Neural progenitor cell (in vitro differentiated cells): ENCODE measurements around the gene NPM1. TPM values are rescaled to one million over a fixed set of nuclear protein-coding genes. Genes with fewer than 3 reads are reported as not detected.

Experiments
- DNase-seq: peaks from one replicate; pipeline ENCODE4 v3.0.0-alpha.2; 2016; ENCODE audit warnings: low spot score
- H2AFZ ChIP-seq: fragments of 200-600 bp; sonication (generic); replicated peaks from 2 replicates; pipeline ENCODE4 v1.6.1; 2016; ENCODE audit warnings: antibody characterized with exemption
- H3F3A ChIP-seq: fragments of 200-600 bp; sonication (generic); 2 replicates; pipeline ENCODE4 v1.6.1; 2016; ENCODE audit warnings: antibody characterized with exemption, low read depth
- H3K27ac ChIP-seq: fragments of 200-600 bp; sonication (generic); 2 replicates; pipeline ENCODE4 v1.5.1; 2016; ENCODE audit warnings: mild to moderate bottlenecking
- H3K27me3 ChIP-seq: fragments of 200-600 bp; sonication (generic); 2 replicates; pipeline ENCODE4 v1.6.1; 2016; ENCODE audit warnings: mild to moderate bottlenecking, moderate library complexity
- H3K36me3 ChIP-seq: fragments of 200-600 bp; sonication (generic); 2 replicates; pipeline ENCODE4 v1.5.1; 2016
- H3K4me1 ChIP-seq: fragments of 200-600 bp; sonication (generic); 2 replicates; pipeline ENCODE4 v1.6.1; 2016; ENCODE audit warnings: mixed run types
- H3K4me2 ChIP-seq: fragments of 200-600 bp; sonication (generic); 2 replicates; pipeline ENCODE4 v1.6.1; 2016
- H3K4me3 ChIP-seq: fragments of 200-600 bp; sonication (generic); 2 replicates; pipeline ENCODE4 v1.5.1; 2016
- H3K79me2 ChIP-seq: fragments of 200-600 bp; sonication (generic); 2 replicates; pipeline ENCODE4 v1.6.1; 2016; ENCODE audit warnings: low read depth
- H3K9ac ChIP-seq: fragments of 200-600 bp; sonication (generic); 2 replicates; pipeline ENCODE4 v1.6.1; 2016
- H3K9me3 ChIP-seq: fragments of 200-600 bp; sonication (generic); 2 replicates; pipeline ENCODE4 v1.5.1; 2016; ENCODE audit warnings: low read depth
- H4K20me1 ChIP-seq: fragments of 200-600 bp; sonication (generic); 2 replicates; pipeline ENCODE4 v1.6.1; 2016; ENCODE audit warnings: low read depth
- H3K27ac Mint-ChIP-seq: 3 replicates; pipeline ENCODE4 v1.8.0; 2021; ENCODE audit warnings: mixed read lengths
- H3K27me3 Mint-ChIP-seq: 2 replicates; pipeline ENCODE4 v1.8.0; 2022; ENCODE audit warnings: low read depth, mild to moderate bottlenecking, inconsistent platforms, moderate library complexity, mixed read lengths; ENCODE audit not compliant: insufficient read depth
- H3K36me3 Mint-ChIP-seq: 3 replicates; pipeline ENCODE4 v1.8.0; 2021; ENCODE audit warnings: mixed read lengths
- H3K4me1 Mint-ChIP-seq: 3 replicates; pipeline ENCODE4 v1.8.0; 2021; ENCODE audit warnings: mixed read lengths
- H3K4me3 Mint-ChIP-seq: 3 replicates; pipeline ENCODE4 v1.8.0; 2021; ENCODE audit warnings: mild to moderate bottlenecking, moderate library complexity, mixed read lengths
- H3K9me3 Mint-ChIP-seq: 3 replicates; pipeline ENCODE4 v1.8.0; 2020; ENCODE audit warnings: mixed read lengths
- CTCF ChIP-seq: fragments of 200-600 bp; sonication (generic); IDR thresholded peaks from 2 replicates; pipeline ENCODE4 v1.5.1; 2017; ENCODE audit warnings: antibody characterized with exemption, mild to moderate bottlenecking
- EZH2 ChIP-seq: fragments of 200-600 bp; sonication (generic); IDR thresholded peaks from 2 replicates; pipeline ENCODE4 v1.6.1; 2017; ENCODE audit warnings: antibody characterized with exemption, mild to moderate bottlenecking, moderate library complexity
- EZH2phosphoT487 ChIP-seq: fragments of 200-600 bp; sonication (generic); IDR thresholded peaks from 2 replicates; pipeline ENCODE4 v1.6.1; 2017; ENCODE audit warnings: antibody characterized with exemption
- total RNA-seq: library from RNA; depleted of rRNA; stranded (reverse); fragments of >200 nt; gene quantifications from 2 replicates; pipeline ENCODE4 v1.2.3, GENCODE V29; 2015; ENCODE audit warnings: low replicate concordance

The NPM1 gene
- total RNA-seq, 1 donor from 2014 or later = 3,685 TPM

- Mint-ChIP-seq H3K4me1 (no peaks in the 10 kb centered on the region), H3K27me3 (peaks cover 6% of the 10 kb centered on the region), H3K36me3 (no peaks in the 10 kb centered on the region), H3K4me3 (no peak overlapping the region), H3K27ac (no peak overlapping the region), H3K9me3 (no peaks in the 10 kb centered on the region)
- H3K27ac ChIP-seq = no peak overlapping the region
- H3K9ac ChIP-seq = no peak overlapping the region
- H3K36me3 ChIP-seq = no peaks in the 10 kb centered on the region
- H3K4me1 ChIP-seq = no peaks in the 10 kb centered on the region
- no peaks in the 10 kb centered on the region for H3K9me3 ChIP-seq
- no peak overlapping the region for H2AFZ ChIP-seq
- H3K79me2 ChIP-seq = no peaks in the 10 kb centered on the region
- no peaks in the 10 kb centered on the region for H4K20me1 ChIP-seq
- H3F3A ChIP-seq = no peaks in the 10 kb centered on the region
- H3K4me2 ChIP-seq = no peak overlapping the region
- TF ChIP-seq CTCF = no peak
- DNase-seq = no peak
- H3K4me3 ChIP-seq = no peak overlapping the region
- H3K27me3 ChIP-seq = no peaks in the 10 kb centered on the region
These were observed 23.8 kb upstream of the NPM1 start for GRCh38 chr5:171363846-171364245.

- Histone ChIP-seq H3K4me3 (no peak overlapping the region), H3K4me1 (no peaks in the 10 kb centered on the region), H2AFZ (peak overlapping the region; percentile 44), H3K4me2 (no peak overlapping the region), H3K27me3 (no peaks in the 10 kb centered on the region), H3K9ac (no peak overlapping the region), H4K20me1 (no peaks in the 10 kb centered on the region), H3K36me3 (no peaks in the 10 kb centered on the region), H3K27ac (no peak overlapping the region), H3K9me3 (no peaks in the 10 kb centered on the region), H3F3A (no peaks in the 10 kb centered on the region), H3K79me2 (no peaks in the 10 kb centered on the region)
- peak; percentile 68 for DNase-seq
- no peak overlapping the region for H3K4me3 Mint-ChIP-seq
- H3K4me1 Mint-ChIP-seq = no peaks in the 10 kb centered on the region
- H3K36me3 Mint-ChIP-seq = no peaks in the 10 kb centered on the region
- TF ChIP-seq EZH2 (no peak), EZH2phosphoT487 (no peak), CTCF (peak; percentile 77)
- no peak overlapping the region for H3K27ac Mint-ChIP-seq
- H3K27me3 Mint-ChIP-seq = peaks cover 6% of the 10 kb centered on the region
- H3K9me3 Mint-ChIP-seq = peaks cover 2% of the 10 kb centered on the region
These were observed 22.3 kb upstream of the NPM1 start for GRCh38 chr5:171365351-171365750.

GRCh38 chr5:171366645-171367044 lies 21.0 kb upstream of the NPM1 start:
- Mint-ChIP-seq H3K9me3 (peaks cover 2% of the 10 kb centered on the region), H3K27me3 (peaks cover 6% of the 10 kb centered on the region), H3K27ac (no peak overlapping the region), H3K4me3 (no peak overlapping the region), H3K36me3 (no peaks in the 10 kb centered on the region), H3K4me1 (no peaks in the 10 kb centered on the region)
- TF ChIP-seq CTCF (no peak), EZH2phosphoT487 (no peak), EZH2 (no peak)
- no peaks in the 10 kb centered on the region for H3K36me3 ChIP-seq
- H3K9me3 ChIP-seq = no peaks in the 10 kb centered on the region
- no peaks in the 10 kb centered on the region for H3K79me2 ChIP-seq
- H4K20me1 ChIP-seq = no peaks in the 10 kb centered on the region
- no peaks in the 10 kb centered on the region for H3F3A ChIP-seq
- no peak overlapping the region for H3K4me2 ChIP-seq
- H3K9ac ChIP-seq = no peak overlapping the region
- H3K27ac ChIP-seq = no peak overlapping the region
- no peaks in the 10 kb centered on the region for H3K27me3 ChIP-seq
- H3K4me3 ChIP-seq = no peak overlapping the region
- no peak overlapping the region for H2AFZ ChIP-seq
- DNase-seq = no peak
- H3K4me1 ChIP-seq = no peaks in the 10 kb centered on the region
